Measurements from ENCODE around the gene P2RY6. TPM values are rescaled to one million over a fixed set of nuclear protein-coding genes. Genes with fewer than 3 reads are reported as not detected.

The P2RY6 gene
- total and polyA plus RNA-seq, 2 of the 4 experiments (the other 2 are of a cell fraction) = 0.44 TPM; not detected in 1

GRCh38 chr11:73310661-73311393 lies 38.7 kb downstream of the P2RY6 start:
- DNase-seq (no peak), ATAC-seq (ENCODE audit: low read depth) (no peak)
- Histone ChIP-seq H2BK15ac (ENCODE audit: low read depth, low read length) (no peak overlapping the region), H3K27me3 (ENCODE audit: control insufficient read depth, insufficient read depth, low read length) (no peaks in the 10 kb centered on the region), H2AK9ac (replicated peaks; ENCODE audit: low read depth, low read length, poor library complexity) (peak overlapping the region; percentile 60), H3K9me1 (ENCODE audit: insufficient read depth, low read length) (peaks cover 9% of the 10 kb centered on the region; the same call in 1 of the 2 replicates), H3K4me3 (ENCODE audit: insufficient read depth, low read depth, low read length) (peak overlapping the region; percentile 63; the same call in 1 of the 2 replicates), H3K9me3 (ENCODE audit: control insufficient read depth, insufficient read depth, low read length) (no peaks in the 10 kb centered on the region), H3K4me1 (ENCODE audit: control insufficient read depth, insufficient read depth, low read length) (peaks cover 47% of the 10 kb centered on the region), H4K5ac (ENCODE audit: low read depth, low read length) (no peak overlapping the region), H3K23ac (ENCODE audit: low read depth, low read length) (peak overlapping the region; percentile 22; the same call in 1 of the 2 replicates), H2BK20ac (ENCODE audit: low read depth, low read length) (no peak overlapping the region), H4K91ac (ENCODE audit: insufficient read depth, low read depth, low read length) (no peak overlapping the region; the same call in 1 of the 2 replicates), H3K56ac (ENCODE audit: extremely low read depth, insufficient read depth, low read length) (no peak overlapping the region), H3K36me3 (ENCODE audit: control insufficient read depth, insufficient read depth, low read length) (peaks cover 18% of the 10 kb centered on the region; the same call in 1 of the 2 replicates), H2BK5ac (ENCODE audit: low read depth, low read length, poor library complexity, severe bottlenecking) (peak overlapping the region; percentile 23), H4K20me1 (ENCODE audit: insufficient read depth, low read length) (peaks cover 69% of the 10 kb centered on the region), H3K4me2 (ENCODE audit: low read depth, low read length) (peak overlapping the region; percentile 95), H3K4ac (ENCODE audit: low read depth, low read length) (peak overlapping the region; percentile 28), H3K18ac (ENCODE audit: low read depth, low read length) (no peak overlapping the region), H2BK120ac (ENCODE audit: low read depth, low read length) (no peak overlapping the region), H3K14ac (replicated peaks; ENCODE audit: low read depth, low read length) (peak overlapping the region; percentile 49; the same call in 1 of the 2 replicates), H2AFZ (replicated peaks; ENCODE audit: low read length, poor library complexity) (peak overlapping the region; percentile 4), H3K79me1 (ENCODE audit: low read depth in 1 of 2, low read length in 2 of 2) (peaks cover 4 to 54% of the 10 kb centered on the region in 2 experiments; a peak in 2 of 4 replicates), H3K9ac (ENCODE audit: low read depth, low read length) (peak overlapping the region; percentile 83), H3K27ac (ENCODE audit: insufficient read depth, low read length) (peak overlapping the region; percentile 89; the same call in 1 of the 2 replicates), H4K8ac (ENCODE audit: low read depth in 2 of 2, low read length in 2 of 2) (no peak overlapping the region), H2AK5ac (ENCODE audit: low read depth, low read length) (peak overlapping the region; percentile 36)
- intact Hi-C loops (cut with micrococcal nuclease) = no loop called here
- no peak for TF ChIP-seq MAFK (IDR thresholded peaks at IDR 0.05; ENCODE audit: low read depth, low read length)
- ChIA-PET POLR2A (ENCODE audit: unreplicated experiment) (interaction anchor here (0.6 to 1.8 kb wide), 2 partner anchors 19 to 1754 kb away, joined by 3 to 4 read pairs; no protein-coding TSS in a partner anchor), CTCF (no interaction called here)
- dilution Hi-C loops (cut with HindIII; ENCODE audit: low sequenced_read_pairs, unreplicated experiment) = no loop called here
- 73% methylated on average over 5 of the region's 22 CpGs; no CpG with 5 or more reads in 1 of the 2 experiments for WGBS, 2 experiments (ENCODE audit: extremely low coverage in 2 of 2, insufficient read length in 1 of 2)
- BruUV-seq (replicated peaks) = no TSS peak
- in situ Hi-C loops (cut with MboI; ENCODE audit: low sequenced_read_pairs) = no loop called here

Data from IMR-90 (cell line).